Endothelial cell of umbilical vein (primary cell): ENCODE results near the gene TJP1. TPM values are rescaled to one million over a fixed set of nuclear protein-coding genes. Genes with fewer than 3 reads are reported as not detected.

Experiments
- BruUV-seq: library from RNA; stranded (reverse); fragments of 400-500 nt; replicated peaks from 2 replicates; lab custom pipeline; 2021; lab: Mats Ljungman, UMichigan
- CTCF ChIA-PET: fragments of 300-600, 350-600 bp; sonication (Branson Sonifier 250); formaldehyde crosslinking; loops from one replicate; lab custom pipeline; 2021; ENCODE audit warnings: antibody characterized with exemption, inconsistent platforms; lab: Charles Lee
- POLR2A ChIA-PET: fragments of 300-600, 350-600 bp; sonication (Branson Sonifier 250); formaldehyde crosslinking; loops from one replicate; lab custom pipeline; 2021; ENCODE audit warnings: antibody characterized with exemption, inconsistent platforms; lab: Charles Lee
- DNase-seq: peaks from one replicate; pipeline ENCODE4 v3.0.0-alpha.2; 2011; ENCODE audit warnings: low read depth, low spot score
- FAIRE-seq: peaks from 2 replicates; lab custom pipeline; 2011; peaks lifted over from hg19 to GRCh38; lab: Jason Lieb, UNC
- H2AFZ ChIP-seq: 2 replicates; pipeline ENCODE4 v1.6.0; 2012; ENCODE audit warnings: low read depth, low read length, control low read depth, inconsistent platforms
- H3K27ac ChIP-seq: 2 replicates; pipeline ENCODE4 v1.5.1; 2011; ENCODE audit warnings: low read depth, mild to moderate bottlenecking, control low read depth, low read length, moderate library complexity; ENCODE audit not compliant: insufficient read depth
- H3K27me3 ChIP-seq, 2 experiments: 2 replicates each; pipeline versions ENCODE4 v1.6.0 to v1.6.1; 2011; ENCODE audit warnings: low read length in 2 of 2, mixed read lengths in 1 of 2; ENCODE audit not compliant: control insufficient read depth in 2 of 2, insufficient read depth in 2 of 2
- H3K36me3 ChIP-seq, 2 experiments: 2 replicates in 1 of 2; 3 replicates in 1 of 2; pipeline ENCODE4 v1.5.1; 2011; ENCODE audit warnings: low read length in 2 of 2, mild to moderate bottlenecking in 1 of 2, moderate library complexity in 1 of 2; ENCODE audit not compliant: control insufficient read depth in 2 of 2, insufficient read depth in 2 of 2; ENCODE audit errors: extremely low read depth in 1 of 2
- H3K4me1 ChIP-seq: 3 replicates; pipeline ENCODE4 v1.5.1; 2011; ENCODE audit warnings: mild to moderate bottlenecking, low read length; ENCODE audit not compliant: control insufficient read depth, insufficient read depth; ENCODE audit errors: extremely low read depth
- H3K4me2 ChIP-seq: 2 replicates; pipeline ENCODE4 v1.6.1; 2011; ENCODE audit warnings: low read length, control low read depth, mixed read lengths; ENCODE audit not compliant: insufficient read depth
- H3K4me3 ChIP-seq, 3 experiments: fragments of 200-600 bp in 1 of 3; sonication (generic), shearing (Covaris generic) in 1 of 3; replicated peaks in 1 of 3; 2 replicates each; pipeline ENCODE4 v1.5.1; 2011 to 2016; ENCODE audit warnings: control low read depth in 3 of 3, low read length in 3 of 3, mild to moderate bottlenecking in 2 of 3, inconsistent platforms in 1 of 3, low read depth in 1 of 3, moderate library complexity in 1 of 3; ENCODE audit not compliant: insufficient read depth in 1 of 3
- H3K79me2 ChIP-seq: 2 replicates; pipeline ENCODE4 v1.6.0; 2012; ENCODE audit warnings: low read length, inconsistent platforms; ENCODE audit not compliant: control insufficient read depth, insufficient read depth
- H3K9ac ChIP-seq: replicated peaks from 2 replicates; pipeline ENCODE3; 2011; ENCODE audit warnings: low read length, control low read depth; ENCODE audit not compliant: insufficient read depth; ENCODE audit errors: extremely low read depth
- H3K9me1 ChIP-seq: replicated peaks from 3 replicates; pipeline ENCODE4 v1.6.0; 2011; ENCODE audit warnings: mild to moderate bottlenecking, low read length; ENCODE audit not compliant: control insufficient read depth, insufficient read depth; ENCODE audit errors: extremely low read depth
- H3K9me3 ChIP-seq: replicated peaks from 2 replicates; pipeline ENCODE4 v1.5.1; 2012; ENCODE audit warnings: low read length, inconsistent platforms; ENCODE audit not compliant: control insufficient read depth, insufficient read depth
- H4K20me1 ChIP-seq: replicated peaks from 2 replicates; pipeline ENCODE3; 2011; ENCODE audit warnings: mild to moderate bottlenecking, low read length; ENCODE audit not compliant: control insufficient read depth, insufficient read depth; ENCODE audit errors: extremely low read depth
- CTCF ChIP-seq, 2 donors: IDR thresholded peaks; 1 replicate in 1 of 2; 2 replicates in 1 of 2; pipeline ENCODE4 v1.5.1; 2011; ENCODE audit warnings: low read length in 2 of 2, mild to moderate bottlenecking in 2 of 2, moderate library complexity in 2 of 2, control low read depth in 1 of 2, inconsistent platforms in 1 of 2, low read depth in 1 of 2; ENCODE audit not compliant: insufficient read depth in 1 of 2; ENCODE audit errors: extremely low read depth in 1 of 2
- EZH2 ChIP-seq: IDR thresholded peaks from 2 replicates; pipeline ENCODE4 v1.6.1; 2012; ENCODE audit warnings: borderline replicate concordance, low read depth, mild to moderate bottlenecking, moderate library complexity, low read length, inconsistent platforms; ENCODE audit not compliant: severe bottlenecking
- FOS ChIP-seq: IDR thresholded peaks from 2 replicates; pipeline ENCODE4 v1.6.1; 2011; ENCODE audit warnings: mild to moderate bottlenecking, low read length, moderate library complexity, borderline replicate concordance; ENCODE audit not compliant: insufficient read depth
- GATA2 ChIP-seq: IDR thresholded peaks from 2 replicates; pipeline ENCODE4 v1.7.0; 2011; ENCODE audit warnings: low read depth, mild to moderate bottlenecking, moderate library complexity, mixed read lengths, low read length; ENCODE audit not compliant: insufficient read length, insufficient read depth
- JUN ChIP-seq: IDR thresholded peaks from 2 replicates; pipeline ENCODE4 v1.6.1; 2011; ENCODE audit warnings: borderline replicate concordance, low read depth; ENCODE audit not compliant: insufficient read length, insufficient read depth
- MAX ChIP-seq: IDR thresholded peaks from 2 replicates; pipeline ENCODE4 v1.6.1; 2011; ENCODE audit not compliant: insufficient read depth, insufficient read length
- MYC ChIP-seq: IDR thresholded peaks from one replicate; pipeline ENCODE4 v1.6.1; 2011; ENCODE audit warnings: mild to moderate bottlenecking, low read depth, low read length
- POLR2A ChIP-seq: IDR thresholded peaks from 2 replicates; pipeline ENCODE4 v1.6.1; 2012; ENCODE audit warnings: low read depth, mild to moderate bottlenecking, control low read depth, low read length
- POLR2AphosphoS5 ChIP-seq: IDR thresholded peaks from 2 replicates; pipeline ENCODE4 v1.6.1; 2012; ENCODE audit warnings: low read depth, mild to moderate bottlenecking, control low read depth, low read length, moderate library complexity; ENCODE audit not compliant: insufficient read depth
- dilution Hi-C: fragments of 300-500 bp; cut with MboI; formaldehyde crosslinking; loops from one replicate; pipeline ENCODE4 v1.15.0; 2019; ENCODE audit warnings: low sequenced_read_pairs; ENCODE audit not compliant: extremely low pct_ligation_motif_present
- intact Hi-C: fragments of 100-400 bp; cut with micrococcal nuclease; formaldehyde crosslinking; loops from one replicate; pipeline ENCODE4 v1.10.0; 2022
- polyA plus RNA-seq, 4 experiments: library from polyadenylated mRNA; depleted of rRNA in 3 of 4; stranded (reverse) in 3 of 4; unstranded in 1 of 4; fragments of >200 nt; gene quantifications; 2 replicates each; pipeline versions ENCODE4 v1.2.1 to v1.2.3, GENCODE V29; 2011 to 2012; ENCODE audit warnings: missing spikeins in 1 of 4
- total RNA-seq: library from RNA; stranded (reverse); gene quantifications from 2 replicates; pipeline ENCODE4 v1.2.3, GENCODE V29; 2021

TJP1 gene
- total and polyA plus RNA-seq, 2 donors (not counting 3 experiments of a cell fraction or from before 2014, with no cell fraction given), result 45.6 to 128 TPM

DNA sequence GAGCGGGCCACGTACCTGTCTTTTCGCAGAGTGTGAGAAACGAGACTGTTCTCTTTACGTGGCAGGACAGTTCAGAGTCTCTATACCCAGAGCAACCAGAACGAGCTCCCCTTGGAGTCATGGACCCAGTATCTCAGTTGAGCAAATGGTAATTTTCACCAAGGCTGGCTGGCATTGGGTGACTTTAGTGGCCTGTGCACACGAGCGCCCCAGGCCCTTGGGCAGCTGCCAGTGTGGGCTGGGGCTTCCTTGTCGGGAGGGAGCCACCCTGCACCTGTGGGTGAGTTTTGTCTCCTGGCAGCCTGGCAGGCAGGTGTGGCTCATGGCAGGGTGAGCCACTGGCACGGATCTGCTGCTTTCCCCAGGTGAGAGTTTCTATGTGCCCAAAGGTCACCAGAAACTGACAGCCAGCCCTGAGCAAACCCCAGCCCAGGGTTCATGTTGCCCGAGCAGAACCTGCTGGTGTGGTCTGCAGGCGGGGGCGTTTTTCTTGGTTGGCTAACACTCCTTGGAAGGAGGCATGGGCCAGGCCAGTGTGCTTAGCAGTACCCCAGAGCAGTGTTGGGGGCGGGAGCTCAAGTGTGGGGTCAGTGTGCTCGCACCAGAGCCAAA, 135.0 kb downstream of the TJP1 start:
- Histone ChIP-seq H3K4me3 (no peak overlapping the region), H3K27ac (no peak overlapping the region), H3K9me3 (no peaks in the 10 kb centered on the region), H3K9me1 (no peaks in the 10 kb centered on the region), H4K20me1 (no peaks in the 10 kb centered on the region), H2AFZ (no peak overlapping the region), H3K36me3 (no peaks in the 10 kb centered on the region), H3K27me3 (no peaks in the 10 kb centered on the region), H3K79me2 (no peaks in the 10 kb centered on the region), H3K9ac (no peak overlapping the region), H3K4me1 (peaks cover 12% of the 10 kb centered on the region), H3K4me2 (no peak overlapping the region)
- DNase-seq, result no peak
- dilution Hi-C loops, result no loop called here
- FAIRE-seq, result no peak
- ChIA-PET POLR2A (no interaction called here), CTCF (interaction anchor here (0.6 to 1.0 kb wide), 2 partner anchors 25 to 61 kb away, joined by 3 to 5 read pairs; no protein-coding TSS in a partner anchor)
- BruUV-seq, result no TSS peak
- intact Hi-C loops, result no loop called here
- no peak for TF ChIP-seq FOS
- TF ChIP-seq POLR2A, result no peak
- TF ChIP-seq CTCF (IDR thresholded peaks at IDR 0.05; ENCODE audit: extremely low read depth in 1 of 2, insufficient read depth in 1 of 2, low read depth in 1 of 2, low read length in 2 of 2), result no peak
- TF ChIP-seq MAX, result no peak
- TF ChIP-seq MYC, result no peak
- TF ChIP-seq JUN, result no peak
- TF ChIP-seq GATA2, result no peak
- no peak for TF ChIP-seq POLR2AphosphoS5
- TF ChIP-seq EZH2, result no peak
